ENCODE results near the gene TTC13.

- no peak for TF ChIP-seq CTCF (IDR thresholded peaks at IDR 0.05; ENCODE audit: poor library complexity)
- no peak for TF ChIP-seq EZH2 (IDR thresholded peaks at IDR 0.05; ENCODE audit: borderline replicate concordance)
- no peak for TF ChIP-seq EZH2phosphoT487 (IDR thresholded peaks at IDR 0.05; ENCODE audit: low read depth, severe bottlenecking, unreplicated experiment)
These were observed 42.8 kb downstream of the TTC13 start for GRCh38 chr1:230935852-230936251.
